Measurements from ENCODE around the gene HM13.
A peak's percentile ranks its signal among the peaks of the same experiment; 100 is the strongest.
"Not testable (repeated sequence)": the region's sequence is repeated elsewhere in the genome, so short reads cannot be mapped to it uniquely, and the experiment has no call there.

HM13 gene

GRCh38 chr20:31484001-31484400, 30.2 kb upstream of the HM13 start:
- Histone ChIP-seq H3K4me1 (ENCODE audit: control insufficient read depth, low read depth, low read length) (peaks cover 5% of the 10 kb centered on the region), H3K9me3 (ENCODE audit: control insufficient read depth, low read depth, low read length) (no peaks in the 10 kb centered on the region), H3K27me3 (ENCODE audit: control insufficient read depth, insufficient read depth, low read length) (peaks cover 21% of the 10 kb centered on the region), H3K27ac (ENCODE audit: low read length) (no peak overlapping the region), H3K36me3 (ENCODE audit: control insufficient read depth, low read depth, low read length) (no peaks in the 10 kb centered on the region), H3K9ac (ENCODE audit: low read length) (no peak overlapping the region), H3K4me3 (ENCODE audit: low read length) (no peak overlapping the region)

GRCh38 chr20:31485450-31486339, 28.5 kb upstream of the HM13 start:
- Histone ChIP-seq H3K36me3 (ENCODE audit: control insufficient read depth, low read depth, low read length) (no peaks in the 10 kb centered on the region), H3K27me3 (ENCODE audit: control insufficient read depth, insufficient read depth, low read length) (peaks cover 21% of the 10 kb centered on the region), H3K4me1 (ENCODE audit: control insufficient read depth, low read depth, low read length) (peaks cover 5% of the 10 kb centered on the region), H3K9me3 (ENCODE audit: control insufficient read depth, low read depth, low read length) (no peaks in the 10 kb centered on the region), H3K4me3 (ENCODE audit: low read length) (peak overlapping the region; percentile 38), H3K27ac (ENCODE audit: low read length) (no peak overlapping the region), H3K9ac (ENCODE audit: low read length) (no peak overlapping the region)

GRCh38 chr20:31488115-31488514, 26.1 kb upstream of the HM13 start:
- H3K36me3 ChIP-seq (ENCODE audit: control insufficient read depth, low read depth, low read length) = no peaks in the 10 kb centered on the region
- no peak overlapping the region for H3K9ac ChIP-seq (ENCODE audit: low read length)
- H3K9me3 ChIP-seq (ENCODE audit: control insufficient read depth, low read depth, low read length) = no peaks in the 10 kb centered on the region
- H3K4me3 ChIP-seq (ENCODE audit: low read length) = no peak overlapping the region
- H3K27me3 ChIP-seq (ENCODE audit: control insufficient read depth, insufficient read depth, low read length) = peaks cover 21% of the 10 kb centered on the region
- H3K4me1 ChIP-seq (ENCODE audit: control insufficient read depth, low read depth, low read length) = peaks cover 5% of the 10 kb centered on the region
- no peak overlapping the region for H3K27ac ChIP-seq (ENCODE audit: low read length)

GRCh38 chr20:31489152-31489551, 25.1 kb upstream of the HM13 start:
- no peak overlapping the region for H3K27ac ChIP-seq (ENCODE audit: low read length)
- H3K4me3 ChIP-seq (ENCODE audit: low read length) = no peak overlapping the region
- H3K9me3 ChIP-seq (ENCODE audit: control insufficient read depth, low read depth, low read length) = no peaks in the 10 kb centered on the region
- H3K9ac ChIP-seq (ENCODE audit: low read length) = no peak overlapping the region
- no peaks in the 10 kb centered on the region for H3K36me3 ChIP-seq (ENCODE audit: control insufficient read depth, low read depth, low read length)
- H3K27me3 ChIP-seq (ENCODE audit: control insufficient read depth, insufficient read depth, low read length) = peaks cover 21% of the 10 kb centered on the region
- H3K4me1 ChIP-seq (ENCODE audit: control insufficient read depth, low read depth, low read length) = peaks cover 5% of the 10 kb centered on the region

- Histone ChIP-seq H3K27ac (ENCODE audit: low read length) (no peak overlapping the region), H3K36me3 (ENCODE audit: control insufficient read depth, low read depth, low read length) (no peaks in the 10 kb centered on the region), H3K4me3 (ENCODE audit: low read length) (no peak overlapping the region), H3K27me3 (ENCODE audit: control insufficient read depth, insufficient read depth, low read length) (peaks cover 8% of the 10 kb centered on the region), H3K9ac (ENCODE audit: low read length) (no peak overlapping the region), H3K4me1 (ENCODE audit: control insufficient read depth, low read depth, low read length) (peaks cover 5% of the 10 kb centered on the region), H3K9me3 (ENCODE audit: control insufficient read depth, low read depth, low read length) (no peaks in the 10 kb centered on the region)
Measured at GRCh38 chr20:31490752-31491151, 23.5 kb upstream of the HM13 start.

GRCh38 chr20:31494131-31494530, 20.1 kb upstream of the HM13 start:
- Histone ChIP-seq H3K4me1 (ENCODE audit: control insufficient read depth, low read depth, low read length) (no peaks in the 10 kb centered on the region), H3K9ac (ENCODE audit: low read length) (no peak overlapping the region), H3K36me3 (ENCODE audit: control insufficient read depth, low read depth, low read length) (no peaks in the 10 kb centered on the region), H3K27me3 (ENCODE audit: control insufficient read depth, insufficient read depth, low read length) (no peaks in the 10 kb centered on the region), H3K4me3 (ENCODE audit: low read length) (no peak overlapping the region), H3K27ac (ENCODE audit: low read length) (no peak overlapping the region), H3K9me3 (ENCODE audit: control insufficient read depth, low read depth, low read length) (no peaks in the 10 kb centered on the region)

GRCh38 chr20:31496761-31497295, 17.4 kb upstream of the HM13 start:
- H3K4me3 ChIP-seq (ENCODE audit: low read length) = no peak overlapping the region
- H3K36me3 ChIP-seq (ENCODE audit: control insufficient read depth, low read depth, low read length) = no peaks in the 10 kb centered on the region
- H3K9me3 ChIP-seq (ENCODE audit: control insufficient read depth, low read depth, low read length) = no peaks in the 10 kb centered on the region
- H3K9ac ChIP-seq (ENCODE audit: low read length) = no peak overlapping the region
- no peaks in the 10 kb centered on the region for H3K27me3 ChIP-seq (ENCODE audit: control insufficient read depth, insufficient read depth, low read length)
- no peak overlapping the region for H3K27ac ChIP-seq (ENCODE audit: low read length)
- no peaks in the 10 kb centered on the region for H3K4me1 ChIP-seq (ENCODE audit: control insufficient read depth, low read depth, low read length)

GRCh38 chr20:31497838-31498540, 16.3 kb upstream of the HM13 start:
- H3K36me3 ChIP-seq (ENCODE audit: control insufficient read depth, low read depth, low read length) = no peaks in the 10 kb centered on the region
- H3K4me1 ChIP-seq (ENCODE audit: control insufficient read depth, low read depth, low read length) = no peaks in the 10 kb centered on the region
- H3K4me3 ChIP-seq (ENCODE audit: low read length) = no peak overlapping the region
- no peaks in the 10 kb centered on the region for H3K27me3 ChIP-seq (ENCODE audit: control insufficient read depth, insufficient read depth, low read length)
- H3K9me3 ChIP-seq (ENCODE audit: control insufficient read depth, low read depth, low read length) = no peaks in the 10 kb centered on the region
- H3K27ac ChIP-seq (ENCODE audit: low read length) = no peak overlapping the region
- H3K9ac ChIP-seq (ENCODE audit: low read length) = no peak overlapping the region

- H3K9me3 ChIP-seq (ENCODE audit: control insufficient read depth, low read depth, low read length) = no peaks in the 10 kb centered on the region
Measured at GRCh38 chr20:31500527-31500926, 13.7 kb upstream of the HM13 start.

GRCh38 chr20:31502884-31503673, 11.2 kb upstream of the HM13 start:
- H3K4me1 ChIP-seq (ENCODE audit: control insufficient read depth, low read depth, low read length); H3K27me3 ChIP-seq (ENCODE audit: control insufficient read depth, insufficient read depth, low read length); H3K9me3 ChIP-seq (ENCODE audit: control insufficient read depth, low read depth, low read length); H3K4me3 ChIP-seq (ENCODE audit: low read length); H3K27ac ChIP-seq (ENCODE audit: low read length); H3K9ac ChIP-seq (ENCODE audit: low read length); H3K36me3 ChIP-seq (ENCODE audit: control insufficient read depth, low read depth, low read length): not testable (repeated sequence)

More at GRCh38 chr20:31500527-31500926, 13.7 kb upstream of the HM13 start:
- Histone ChIP-seq H3K27me3 (ENCODE audit: control insufficient read depth, insufficient read depth, low read length) (no peaks in the 10 kb centered on the region), H3K27ac (ENCODE audit: low read length) (no peak overlapping the region), H3K36me3 (ENCODE audit: control insufficient read depth, low read depth, low read length) (no peaks in the 10 kb centered on the region), H3K4me1 (ENCODE audit: control insufficient read depth, low read depth, low read length) (no peaks in the 10 kb centered on the region), H3K9ac (ENCODE audit: low read length) (no peak overlapping the region), H3K4me3 (ENCODE audit: low read length) (no peak overlapping the region)

- Histone ChIP-seq H3K4me1 (ENCODE audit: control insufficient read depth, low read depth, low read length) (no peaks in the 10 kb centered on the region), H3K4me3 (ENCODE audit: low read length) (no peak overlapping the region), H3K9ac (ENCODE audit: low read length) (no peak overlapping the region), H3K27ac (ENCODE audit: low read length) (no peak overlapping the region), H3K36me3 (ENCODE audit: control insufficient read depth, low read depth, low read length) (no peaks in the 10 kb centered on the region), H3K9me3 (ENCODE audit: control insufficient read depth, low read depth, low read length) (no peaks in the 10 kb centered on the region), H3K27me3 (ENCODE audit: control insufficient read depth, insufficient read depth, low read length) (no peaks in the 10 kb centered on the region)
Measured at GRCh38 chr20:31505903-31506302, 8.3 kb upstream of the HM13 start.

Data from iPS-18a (cell line).